ENCODE data around the gene CCNF. TPM values are rescaled to one million over a fixed set of nuclear protein-coding genes. Genes with fewer than 3 reads are reported as not detected.
"Not testable (repeated sequence)": the region's sequence is repeated elsewhere in the genome, so short reads cannot be mapped to it uniquely, and the experiment has no call there.

The CCNF gene
- total RNA-seq, 1 donor from 2014 or later, result 7.8 TPM

GRCh38 chr16:2428051-2428783, 1.0 kb upstream of the CCNF start:
- DNase-seq (ENCODE audit: low spot score), result peak; percentile 59

GRCh38 chr16:2428784-2429033, 538 bp upstream of the CCNF start:
- no peak for DNase-seq (ENCODE audit: low spot score)

- DNase-seq (ENCODE audit: low spot score), result peak; percentile 63
These were observed 770 bp downstream of the CCNF start for GRCh38 chr16:2429771-2430663.

- DNase-seq (ENCODE audit: low spot score), result no peak
These were observed 3.0 kb downstream of the CCNF start for GRCh38 chr16:2432286-2432685.

DNA sequence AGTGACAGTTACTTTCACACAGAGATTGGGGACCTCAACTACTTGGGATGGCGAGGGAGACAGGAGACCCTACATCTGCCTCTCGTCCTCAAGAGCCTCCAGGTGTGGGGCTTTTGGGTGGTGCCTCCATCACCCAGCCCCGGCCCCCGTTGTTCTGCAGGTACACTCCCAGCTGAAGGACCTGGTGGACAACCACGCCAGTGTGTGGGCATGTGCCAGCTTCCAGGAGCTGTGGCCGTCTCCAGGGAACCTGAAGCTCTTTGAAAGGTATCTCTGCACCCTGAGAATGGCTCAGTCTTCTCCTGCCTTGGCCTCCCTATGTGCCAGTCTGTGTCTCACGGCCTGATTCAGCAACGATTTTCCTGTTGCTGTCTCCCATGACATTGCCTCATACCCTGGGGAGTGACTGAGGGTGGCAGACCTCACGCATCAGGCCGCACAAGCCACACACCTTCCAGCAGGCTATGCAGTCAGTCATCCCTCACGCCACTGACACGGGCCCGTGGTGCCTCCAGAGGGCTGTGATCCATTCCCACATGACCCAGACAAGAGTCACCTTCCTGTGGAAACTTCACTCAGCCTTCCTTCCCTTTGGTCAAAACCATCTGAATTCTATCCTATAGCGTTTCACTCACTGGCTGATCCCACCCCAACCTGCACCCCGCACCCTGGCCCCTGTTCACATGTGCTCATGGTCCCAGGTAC, 3.7 kb downstream of the CCNF start:
- no peak for DNase-seq (ENCODE audit: low spot score)

- DNase-seq (ENCODE audit: low spot score), result not testable (repeated sequence)
These were observed 6.0 kb downstream of the CCNF start for GRCh38 chr16:2435236-2435635.

DNA sequence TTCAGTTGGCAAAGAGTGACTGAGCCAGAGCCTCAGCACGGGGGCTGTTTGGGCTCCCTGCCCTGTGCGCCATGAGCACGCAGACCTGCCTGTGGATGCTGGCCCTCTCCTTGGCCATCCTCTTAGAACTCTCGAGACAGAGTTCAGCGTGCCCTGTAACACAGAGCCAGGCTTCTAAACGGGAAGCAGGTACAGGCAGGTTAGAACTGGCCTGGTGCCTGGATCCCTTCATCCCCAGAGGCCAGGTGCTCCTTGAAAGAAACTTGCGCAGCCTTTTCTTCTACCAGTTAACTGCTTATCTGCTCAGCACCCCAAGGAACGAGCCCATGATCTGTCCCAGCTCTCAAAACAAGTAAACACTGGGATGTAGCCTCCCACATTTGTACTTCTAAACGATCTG, 6.9 kb downstream of the CCNF start:
- DNase-seq (ENCODE audit: low spot score), result no peak

- DNase-seq (ENCODE audit: low spot score), result no peak
These were observed 8.0 kb downstream of the CCNF start for GRCh38 chr16:2437032-2437790.

- DNase-seq (ENCODE audit: low spot score), result no peak
These were observed 8.9 kb downstream of the CCNF start for GRCh38 chr16:2438121-2438520.

DNA sequence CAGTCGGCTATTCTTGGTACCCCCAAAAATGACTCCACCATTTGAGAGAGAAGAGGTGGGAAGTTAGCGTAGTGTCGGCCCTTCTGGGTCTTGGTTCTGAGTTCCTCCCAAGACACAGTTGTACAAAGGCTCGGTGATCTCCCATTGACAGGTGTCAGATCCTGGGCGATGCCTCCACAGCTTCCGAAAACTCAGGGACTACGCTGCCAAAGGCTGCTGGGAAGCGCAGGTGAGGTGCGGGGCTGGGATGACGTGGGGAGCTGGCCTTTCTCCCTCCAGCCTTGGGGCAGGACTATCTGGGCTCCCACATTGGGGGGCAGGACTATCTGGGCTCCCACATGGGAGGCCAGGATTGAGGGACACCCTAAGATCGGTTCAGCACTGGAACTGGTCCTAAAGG, 10.4 kb downstream of the CCNF start:
- no peak for DNase-seq (ENCODE audit: low spot score)

GRCh38 chr16:2441143-2441804, 12.0 kb downstream of the CCNF start:
- DNase-seq (ENCODE audit: low spot score), result not testable (repeated sequence)

DNA sequence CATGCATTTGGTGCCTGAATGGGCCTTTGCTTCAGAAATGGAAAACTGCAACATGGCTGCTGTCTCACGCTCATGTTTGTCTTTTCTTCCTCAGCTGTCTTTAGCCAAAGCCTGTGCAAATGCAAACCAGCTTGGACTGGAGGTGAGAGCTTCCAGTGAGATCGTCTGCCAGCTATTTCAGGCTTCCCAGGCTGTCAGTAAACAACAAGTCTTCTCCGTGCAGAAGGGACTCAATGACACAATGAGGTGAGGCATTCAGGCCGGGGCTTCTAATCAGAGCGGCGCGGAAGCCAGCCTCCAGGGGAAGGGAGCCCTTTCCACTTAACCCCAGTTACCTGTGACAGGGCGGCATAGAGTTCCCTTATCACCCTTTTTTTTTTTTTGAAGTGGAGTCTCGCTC, 14.3 kb downstream of the CCNF start:
- no peak for DNase-seq (ENCODE audit: low spot score)

DNA sequence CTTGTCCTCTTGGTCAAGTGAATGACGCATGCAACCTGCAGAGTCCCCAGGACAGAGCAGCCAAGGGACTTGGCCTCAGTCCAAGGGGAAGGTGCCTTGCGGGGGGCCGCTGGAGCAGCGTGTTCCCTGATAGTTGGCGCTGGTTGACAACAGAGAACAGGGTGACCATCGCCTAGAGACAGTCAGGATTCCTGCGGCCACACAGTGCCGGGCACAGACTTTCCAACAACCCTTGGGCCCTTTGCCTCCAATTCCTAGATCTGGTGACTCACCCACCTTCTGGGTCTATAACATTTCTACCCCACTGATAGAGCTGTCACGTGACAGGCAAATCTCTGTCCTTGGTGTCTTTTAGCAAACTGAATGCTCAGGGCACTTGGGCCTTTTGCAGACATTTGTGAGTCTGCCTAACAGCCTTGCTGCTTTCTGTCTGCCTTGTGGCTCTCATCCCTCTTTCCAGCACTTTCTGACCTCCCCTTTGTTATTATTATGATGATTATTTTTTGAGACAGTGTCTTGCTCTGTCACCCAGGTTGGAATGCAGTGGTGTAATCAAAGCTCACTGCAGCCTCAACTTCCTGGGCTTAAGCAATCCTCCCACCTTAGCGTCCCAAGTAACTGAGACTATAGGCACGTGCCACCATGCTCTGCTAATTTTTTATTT, 18.8 kb downstream of the CCNF start:
- DNase-seq (ENCODE audit: low spot score), result no peak

GRCh38 chr16:2449118-2449517, 19.9 kb downstream of the CCNF start:
- DNase-seq (ENCODE audit: low spot score), result no peak

GRCh38 chr16:2450535-2450934, 21.3 kb downstream of the CCNF start:
- DNase-seq (ENCODE audit: low spot score), result no peak

- DNase-seq (ENCODE audit: low spot score), result no peak
These were observed 21.7 kb downstream of the CCNF start for GRCh38 chr16:2450975-2451381.

DNA sequence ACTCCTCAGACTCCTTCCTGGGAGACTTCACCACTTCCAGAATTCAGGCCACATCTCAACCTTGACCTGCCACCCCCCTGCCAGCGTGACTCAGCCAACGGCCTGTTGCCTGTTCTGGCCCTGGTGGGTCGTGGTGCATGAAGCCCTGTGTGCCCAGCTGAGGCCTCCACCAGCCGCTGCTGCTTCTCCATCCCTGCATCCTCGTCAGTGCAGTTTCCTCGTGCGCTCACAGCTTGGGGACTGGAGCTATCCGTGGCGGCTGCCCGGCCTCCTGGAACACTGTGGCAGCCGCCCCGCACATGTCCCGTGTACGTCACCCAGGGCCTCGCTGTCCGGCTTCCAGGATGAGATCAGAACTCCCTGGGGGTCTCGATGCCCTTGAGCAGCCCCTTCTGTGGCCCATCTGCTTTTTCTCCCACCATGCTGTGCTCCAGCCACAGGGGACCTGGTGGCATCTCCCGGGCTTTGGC, 22.6 kb downstream of the CCNF start:
- DNase-seq (ENCODE audit: low spot score), result no peak

DNA sequence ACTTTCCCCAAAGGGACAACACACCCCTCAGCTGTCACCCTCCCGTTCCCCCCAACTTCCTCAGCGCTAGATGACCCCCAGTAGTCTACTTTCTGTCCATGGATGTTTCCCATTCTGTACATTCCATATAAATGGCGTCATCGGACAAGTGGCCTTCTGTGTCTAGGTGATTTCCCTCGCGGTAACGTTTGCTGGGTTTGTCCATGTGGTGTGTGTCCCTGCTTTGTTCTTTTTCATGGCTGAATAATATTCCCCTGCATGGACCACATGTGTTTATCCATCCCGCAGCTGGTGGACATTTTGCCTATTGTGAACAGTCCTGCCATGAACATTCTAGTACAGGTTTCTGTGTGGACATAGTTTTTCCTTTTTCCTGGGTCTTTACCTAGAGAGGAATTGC, 23.4 kb downstream of the CCNF start:
- no peak for DNase-seq (ENCODE audit: low spot score)

DNA sequence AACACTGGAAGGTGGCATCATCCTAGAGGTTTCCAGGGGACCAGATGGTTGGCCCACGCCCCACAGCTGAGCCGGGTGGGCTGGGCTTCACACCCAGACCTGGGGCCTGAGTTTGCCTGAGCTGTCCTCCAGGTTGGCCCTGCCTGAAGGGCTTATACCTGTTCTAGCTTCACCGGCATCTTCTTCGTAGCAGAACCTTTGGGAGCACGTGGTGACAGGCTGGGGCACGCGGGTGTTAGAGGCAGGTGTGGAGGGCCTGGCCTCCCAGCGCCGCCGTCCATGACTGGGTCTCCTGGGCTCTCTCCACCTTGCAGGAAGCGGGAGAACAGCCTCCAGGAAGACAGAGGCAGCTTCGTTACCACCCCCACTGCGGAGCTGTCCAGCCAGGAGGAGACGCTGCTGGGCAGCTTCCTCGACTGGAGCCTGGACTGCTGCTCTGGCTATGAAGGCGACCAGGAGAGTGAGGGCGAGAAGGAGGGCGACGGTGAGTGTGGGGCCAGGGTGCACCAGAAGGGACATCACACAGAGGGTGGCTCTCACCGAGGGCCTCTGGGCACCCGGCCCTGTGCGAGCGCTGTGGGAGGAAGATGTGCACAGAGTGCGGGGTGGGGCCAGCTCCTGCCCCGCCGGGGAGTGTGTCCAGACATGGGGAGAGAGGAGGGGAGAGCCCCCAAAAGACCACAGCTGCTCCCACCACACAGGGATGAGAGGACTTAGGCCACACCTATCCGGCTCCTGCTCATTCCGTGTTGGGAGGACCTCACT, 26.0 kb downstream of the CCNF start:
- DNase-seq (ENCODE audit: low spot score), result no peak

- DNase-seq (ENCODE audit: low spot score), result no peak
These were observed 27.4 kb downstream of the CCNF start for GRCh38 chr16:2456551-2457153.
